PC-9 (cell line): ENCODE measurements around the gene PPP1CA. TPM values are rescaled to one million over a fixed set of nuclear protein-coding genes. Genes with fewer than 3 reads are reported as not detected.

ENCODE experiments used
- BruUV-seq: library from RNA; stranded (reverse); fragments of 400-500 nt; replicated peaks from 2 replicates; lab custom pipeline; 2021; lab: Mats Ljungman, UMichigan
- CTCF ChIA-PET: fragments of 300-600 bp; sonication (Branson Sonifier 250); formaldehyde crosslinking; loops from one replicate; lab custom pipeline; 2022; ENCODE audit warnings: antibody characterized with exemption; lab: Charles Lee
- POLR2A ChIA-PET: fragments of 300-600 bp; sonication (Branson Sonifier 250); formaldehyde crosslinking; loops from one replicate; lab custom pipeline; 2022; ENCODE audit warnings: antibody characterized with exemption; ENCODE audit not compliant: unreplicated experiment; lab: Charles Lee
- DNase-seq, 2 experiments: peaks; one replicate each; pipeline versions ENCODE4 v3.0.0 to v3.0.0-alpha.2; 2015 to 2022; ENCODE audit warnings: mixed read lengths in 1 of 2
- H2AFZ ChIP-seq: fragments of 200-600 bp; sonication (generic); 2 replicates; pipeline ENCODE4 v1.8.1; 2017; ENCODE audit warnings: antibody characterized with exemption
- H3F3A ChIP-seq: fragments of 200-600 bp; sonication (generic); 2 replicates; pipeline ENCODE4 v1.8.1; 2017; ENCODE audit warnings: antibody characterized with exemption, mild to moderate bottlenecking, low read depth; ENCODE audit not compliant: insufficient read depth
- H3K27ac ChIP-seq: fragments of 200-600 bp; sonication (generic); 2 replicates; pipeline ENCODE4 v1.6.1; 2016; ENCODE audit warnings: mixed run types
- H3K27me3 ChIP-seq: fragments of 200-600 bp; sonication (generic); 2 replicates; pipeline ENCODE4 v1.6.1; 2016; ENCODE audit warnings: low read depth, mixed run types; ENCODE audit not compliant: insufficient read depth
- H3K36me3 ChIP-seq: fragments of 200-600 bp; sonication (generic); 2 replicates; pipeline ENCODE4 v1.6.1; 2016; ENCODE audit warnings: low read depth, mixed run types
- H3K4me1 ChIP-seq: fragments of 200-600 bp; sonication (generic); replicated peaks from 2 replicates; pipeline ENCODE4 v1.6.1; 2016; ENCODE audit warnings: mixed run types; ENCODE audit not compliant: insufficient read depth
- H3K4me2 ChIP-seq: fragments of 200-600 bp; sonication (generic); 2 replicates; pipeline ENCODE4 v1.6.1; 2017; ENCODE audit warnings: mixed run types
- H3K4me3 ChIP-seq: fragments of 200-600 bp; sonication (generic); 2 replicates; pipeline ENCODE4 v1.6.1; 2016; ENCODE audit warnings: mixed run types
- H3K79me2 ChIP-seq: fragments of 200-600 bp; sonication (generic); 2 replicates; pipeline ENCODE4 v1.6.1; 2017; ENCODE audit warnings: low read depth, mixed run types
- H3K9me2 ChIP-seq: fragments of 200-600 bp; sonication (generic); 2 replicates; pipeline ENCODE4 v1.8.1; 2017; ENCODE audit warnings: mild to moderate bottlenecking; ENCODE audit not compliant: insufficient read depth
- H3K9me3 ChIP-seq: fragments of 200-600 bp; sonication (generic); 2 replicates; pipeline ENCODE4 v1.8.1; 2016; ENCODE audit warnings: low read depth; ENCODE audit not compliant: insufficient read depth
- H4K20me1 ChIP-seq: fragments of 200-600 bp; sonication (generic); 2 replicates; pipeline ENCODE4 v1.8.1; 2017; ENCODE audit not compliant: insufficient read depth
- CTCF ChIP-seq: fragments of 200-600 bp; sonication (generic); conservative IDR thresholded peaks from 2 replicates; pipeline ENCODE4 v1.6.1; 2017; ENCODE audit warnings: mixed run types, antibody characterized with exemption, mild to moderate bottlenecking, moderate library complexity
- EZH2 ChIP-seq: fragments of 200-600 bp; sonication (generic); IDR thresholded peaks from 2 replicates; pipeline ENCODE4 v1.8.0; 2017; ENCODE audit warnings: antibody characterized with exemption, low read depth
- intact Hi-C: fragments of 100-400 bp; cut with micrococcal nuclease; formaldehyde crosslinking; loops from one replicate; pipeline ENCODE4 v1.10.0; 2022; ENCODE audit not compliant: unreplicated experiment
- total RNA-seq: library from RNA; stranded (reverse); gene quantifications from 2 replicates; pipeline ENCODE4 v1.2.3, GENCODE V29; 2021

PPP1CA gene
- total RNA-seq, 1 experiment from 2014 or later: 306 TPM

- BruUV-seq: no TSS peak
- H2AFZ ChIP-seq: no peak overlapping the region
- DNase-seq: peak in 1 of 2 experiments; percentile 28
Observed at GRCh38 chr11:67366961-67367760, 34.5 kb downstream of the PPP1CA start.

GRCh38 chr11:67366546-67366945 lies 35.1 kb downstream of the PPP1CA start:
- POLR2A ChIA-PET: no interaction called here
- H4K20me1 ChIP-seq: peaks cover 57% of the 10 kb centered on the region
- CTCF ChIA-PET: no interaction called here
- H2AFZ ChIP-seq: no peak overlapping the region
- DNase-seq: no peak
- no peaks in the 10 kb centered on the region for H3K9me3 ChIP-seq
- no peaks in the 10 kb centered on the region for H3K27me3 ChIP-seq
- peaks cover 55% of the 10 kb centered on the region for H3F3A ChIP-seq
- H3K27ac ChIP-seq: no peak overlapping the region
- no peaks in the 10 kb centered on the region for H3K9me2 ChIP-seq
- H3K36me3 ChIP-seq: peaks cover 19% of the 10 kb centered on the region
- peaks cover 45% of the 10 kb centered on the region for H3K79me2 ChIP-seq
- no TSS peak for BruUV-seq
- H3K4me3 ChIP-seq: no peak overlapping the region
- H3K4me2 ChIP-seq: no peak overlapping the region
- intact Hi-C loops: no loop called here
- peaks cover 6% of the 10 kb centered on the region for H3K4me1 ChIP-seq
- TF ChIP-seq CTCF: no peak
- no peak for TF ChIP-seq EZH2

More at GRCh38 chr11:67366961-67367760, 34.5 kb downstream of the PPP1CA start:
- no peak overlapping the region for H3K4me3 ChIP-seq
- H3K36me3 ChIP-seq: peaks cover 19% of the 10 kb centered on the region
- H3K79me2 ChIP-seq: peaks cover 51% of the 10 kb centered on the region
- no peaks in the 10 kb centered on the region for H3K9me3 ChIP-seq
- intact Hi-C loops: no loop called here
- H3K27ac ChIP-seq: no peak overlapping the region
- H3K9me2 ChIP-seq: no peaks in the 10 kb centered on the region
- H3K27me3 ChIP-seq: no peaks in the 10 kb centered on the region
- TF ChIP-seq EZH2 (no peak), CTCF (no peak)
- peaks cover 12% of the 10 kb centered on the region for H3K4me1 ChIP-seq
- ChIA-PET CTCF (no interaction called here), POLR2A (interaction anchor here (0.6 kb wide), 1 partner anchor 25 kb away, joined by 3 read pairs; the partner anchor contains the start of gene RAD9A)
- H4K20me1 ChIP-seq: peaks cover 63% of the 10 kb centered on the region
- H3F3A ChIP-seq: peaks cover 50% of the 10 kb centered on the region
- H3K4me2 ChIP-seq: no peak overlapping the region

- CTCF ChIA-PET: no interaction called here
- no peaks in the 10 kb centered on the region for H3K4me1 ChIP-seq
Observed at GRCh38 chr11:67365736-67366444, 35.8 kb downstream of the PPP1CA start.

More at GRCh38 chr11:67365736-67366444, 35.8 kb downstream of the PPP1CA start:
- TF ChIP-seq EZH2: no peak
- no peak for TF ChIP-seq CTCF
- no peaks in the 10 kb centered on the region for H3K9me2 ChIP-seq
- no TSS peak for BruUV-seq
- no peak for DNase-seq
- no peak overlapping the region for H3K27ac ChIP-seq
- no peak overlapping the region for H3K4me3 ChIP-seq
- H3K36me3 ChIP-seq: peaks cover 19% of the 10 kb centered on the region
- peaks cover 59% of the 10 kb centered on the region for H3F3A ChIP-seq
- H3K4me2 ChIP-seq: no peak overlapping the region
- no peak overlapping the region for H2AFZ ChIP-seq
- H3K27me3 ChIP-seq: no peaks in the 10 kb centered on the region
- intact Hi-C loops: no loop called here
- POLR2A ChIA-PET: interaction anchor here (0.6 kb wide), 1 partner anchor 8 kb away, joined by 4 read pairs; no protein-coding TSS in a partner anchor
- H3K9me3 ChIP-seq: no peaks in the 10 kb centered on the region
- peaks cover 51% of the 10 kb centered on the region for H4K20me1 ChIP-seq
- peaks cover 38% of the 10 kb centered on the region for H3K79me2 ChIP-seq
